Right lobe of liver (tissue), 4 donors: ENCODE data around the gene COL23A1.

ENCODE experiments used
- CTCF ChIP-seq, 4 donors: fragments of 200-600 bp in 3 of 4; fragments of 450-650 bp in 1 of 4; IDR thresholded peaks; one replicate each; pipeline versions ENCODE4 v1.5.1 to v1.8.0; 2016 to 2022; ENCODE audit warnings: antibody characterized with exemption in 4 of 4, mild to moderate bottlenecking in 2 of 4
- POLR2A ChIP-seq: fragments of 450-650 bp; IDR thresholded peaks from one replicate; pipeline ENCODE4 v1.6.1; 2017; ENCODE audit warnings: antibody characterized with exemption, mild to moderate bottlenecking
- donor health status: DM: no; HTN: no; CAD: no.
- donor health status: DM: no; HTN: no; CAD: no.
- donor health status: DM: no; HTN: yes; CAD: no.

- TF ChIP-seq CTCF (IDR thresholded peaks at IDR 0.05) = no peak
- TF ChIP-seq POLR2A = no peak
These were observed 246.9 kb downstream of the COL23A1 start for GRCh38 chr5:178343306-178343705.
